Skeletal muscle tissue (tissue), 4 donors: ENCODE measurements around the gene LY6G5B. TPM values are rescaled to one million over a fixed set of nuclear protein-coding genes. Genes with fewer than 3 reads are reported as not detected.
A peak's percentile ranks its signal among the peaks of the same experiment; 100 is the strongest.
"Not testable (repeated sequence)": the region's sequence is repeated elsewhere in the genome, so short reads cannot be mapped to it uniquely, and the experiment has no call there.

Source experiments
- H3K27ac ChIP-seq: one replicate; pipeline ENCODE4 v1.7.0; 2013; ENCODE audit warnings: mild to moderate bottlenecking, low read depth, low read length, inconsistent platforms
- H3K27me3 ChIP-seq, 3 donors: one replicate each; pipeline ENCODE4 v1.7.0; 2013; ENCODE audit warnings: low read length in 3 of 3; ENCODE audit not compliant: control insufficient read depth in 3 of 3, insufficient read depth in 3 of 3
- H3K36me3 ChIP-seq, 3 donors: one replicate each; pipeline ENCODE4 v1.7.0; 2013; ENCODE audit warnings: low read length in 3 of 3; ENCODE audit not compliant: control insufficient read depth in 3 of 3, insufficient read depth in 3 of 3
- H3K4me1 ChIP-seq, 3 donors: one replicate each; pipeline ENCODE4 v1.7.0; 2013; ENCODE audit warnings: low read length in 3 of 3, mild to moderate bottlenecking in 3 of 3; ENCODE audit not compliant: control insufficient read depth in 3 of 3, insufficient read depth in 3 of 3
- H3K4me3 ChIP-seq, 3 donors: one replicate each; pipeline ENCODE4 v1.7.0; 2013; ENCODE audit warnings: low read length in 3 of 3
- H3K9ac ChIP-seq, 3 donors: one replicate each; pipeline ENCODE4 v1.7.0; 2013; ENCODE audit warnings: low read length in 3 of 3, mild to moderate bottlenecking in 3 of 3, moderate library complexity in 2 of 3, low read depth in 1 of 3
- H3K9me3 ChIP-seq, 3 donors: one replicate each; pipeline ENCODE4 v1.7.0; 2013; ENCODE audit warnings: low read length in 3 of 3; ENCODE audit not compliant: control insufficient read depth in 3 of 3
- total RNA-seq: library from RNA; depleted of rRNA; stranded (reverse); fragments of >200 nt; gene quantifications from one replicate; pipeline ENCODE4 v1.2.3, GENCODE V29; 2014
- donor health status: Osteomylitis.

Gene LY6G5B
- total RNA-seq, 1 donor from 2014 or later = 2.6 TPM

GRCh38 chr6:31702405-31702818 lies 32.6 kb downstream of the LY6G5B start:
- Histone ChIP-seq H3K4me3 (peak overlapping the region; percentile 96 to 99 (median 99)), H3K4me1 (peaks cover 17 to 32% (median 18%) of the 10 kb centered on the region in 3 donors), H3K27me3 (no peaks in the 10 kb centered on the region), H3K9ac (peak overlapping the region; percentile 97 to 99 (median 99)), H3K9me3 (no peaks in the 10 kb centered on the region), H3K27ac (peak overlapping the region; percentile 99), H3K36me3 (peaks cover 15 to 22% (median 20%) of the 10 kb centered on the region in 3 donors)

DNA sequence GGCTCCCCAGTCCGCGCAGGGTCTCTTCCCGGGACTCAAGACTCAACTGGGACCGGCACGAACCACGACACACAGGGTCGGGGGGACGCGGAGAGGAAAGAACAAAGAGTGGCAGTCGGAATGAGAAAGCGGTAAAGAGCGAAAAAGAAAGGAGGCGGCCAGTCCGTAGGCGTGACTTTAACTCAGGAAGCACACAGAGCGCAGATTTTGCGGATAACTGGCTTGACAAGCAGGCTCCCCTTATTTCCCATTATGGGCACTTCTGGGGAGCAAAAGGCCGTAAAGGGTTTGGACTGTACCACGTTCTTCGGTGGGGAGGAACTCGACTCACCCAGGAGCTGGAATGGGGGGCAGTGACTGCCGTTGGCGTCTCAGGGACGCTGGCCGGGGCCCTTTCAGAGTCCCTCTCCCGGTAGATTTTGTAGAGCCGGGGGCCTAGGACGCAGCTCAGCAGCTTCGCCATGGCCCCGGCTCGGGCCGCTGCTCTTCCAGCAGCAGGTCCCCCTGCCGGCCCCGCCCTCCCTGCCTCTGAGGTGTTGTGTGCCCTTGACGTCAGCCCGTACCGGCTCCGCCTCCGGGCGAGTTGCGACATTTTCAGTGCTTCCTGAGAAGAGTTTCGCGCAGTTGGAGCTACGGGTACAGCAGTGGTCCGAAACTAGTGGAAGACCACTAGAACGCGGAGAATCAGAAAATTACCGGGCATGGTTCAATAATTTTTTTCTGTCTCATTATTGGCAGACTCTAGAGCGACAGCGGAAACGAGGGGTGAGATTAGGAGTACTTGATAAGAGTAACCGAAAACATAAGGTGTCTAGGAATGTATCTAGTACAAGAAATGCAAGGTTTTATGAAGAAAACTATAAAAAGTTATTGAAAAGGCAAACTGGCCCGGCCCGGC lies 33.3 kb downstream of the LY6G5B start, which contains the start of gene ABHD16A:
TSS of gene ABHD16A (minus strand) at position 506 of the 898 bp plus-strand sequence. CDS start at position 463, 43 bp downstream.
- peak within 1 kb of the TSS; percentile 97 to 99 (median 99) for H3K9ac ChIP-seq
- peak within 1 kb of the TSS; percentile 96 to 99 (median 99) for H3K4me3 ChIP-seq
- H3K4me1 ChIP-seq = peaks cover 16 to 27% (median 17%) of the 10 kb centered on the region in 3 donors
- H3K9me3 ChIP-seq = no peaks in the 10 kb centered on the region
- H3K27ac ChIP-seq = peak within 1 kb of the TSS; percentile 99
- H3K27me3 ChIP-seq = no peaks in the 10 kb centered on the region
- peaks cover 15 to 18% (median 18%) of the 10 kb centered on the region in 3 donors for H3K36me3 ChIP-seq

DNA sequence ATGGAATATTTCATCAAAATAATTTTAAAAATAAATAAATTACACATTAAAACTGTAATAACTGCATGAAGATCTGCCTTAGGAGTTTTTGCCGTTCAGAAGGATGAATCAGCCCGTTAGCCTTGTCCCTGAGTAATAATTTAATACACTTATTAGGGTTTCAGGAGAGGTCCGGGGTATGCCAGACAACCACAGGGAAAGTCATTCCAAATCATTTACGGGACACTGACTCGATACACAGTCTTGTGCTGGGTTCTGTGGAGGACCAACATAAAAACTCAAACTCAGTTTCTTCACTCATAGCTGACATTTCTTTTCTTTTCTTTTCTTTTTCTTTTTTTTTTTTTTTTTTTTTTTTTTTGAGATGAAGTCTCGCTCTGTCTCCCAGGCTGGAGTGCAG lies 36.2 kb downstream of the LY6G5B start:
- Histone ChIP-seq H3K4me1 (peaks cover 13 to 23% (median 14%) of the 10 kb centered on the region in 3 donors), H3K27ac (no peak overlapping the region), H3K4me3 (no peak overlapping the region), H3K9ac (no peak overlapping the region), H3K36me3 (peaks cover 2 to 4% (median 2%) of the 10 kb centered on the region in 3 donors), H3K27me3 (peaks cover 0 to 5% (median 0%) of the 10 kb centered on the region in 3 donors), H3K9me3 (no peaks in the 10 kb centered on the region)

- no peak within 1 kb of the TSS for H3K4me3 ChIP-seq
- H3K4me1 ChIP-seq = peaks cover 6 to 17% (median 8%) of the 10 kb centered on the region in 3 donors
- no peak within 1 kb of the TSS for H3K27ac ChIP-seq
- no peaks in the 10 kb centered on the region for H3K36me3 ChIP-seq
- H3K27me3 ChIP-seq = peaks cover 0 to 5% (median 0%) of the 10 kb centered on the region in 3 donors
- H3K9ac ChIP-seq = no peak within 1 kb of the TSS
- H3K9me3 ChIP-seq = no peaks in the 10 kb centered on the region
These were observed 36.8 kb downstream of the LY6G5B start, which contains the start of gene LY6G6F for GRCh38 chr6:31706599-31706998. TSS of gene LY6G6F (plus strand) at chr6:31706866. CDS start at chr6:31706907, 41 bp downstream.

- H3K9ac ChIP-seq = no peak overlapping the region
- peaks cover 0 to 5% (median 0%) of the 10 kb centered on the region in 3 donors for H3K27me3 ChIP-seq
- H3K27ac ChIP-seq = no peak overlapping the region
- no peaks in the 10 kb centered on the region for H3K9me3 ChIP-seq
- peaks cover 0 to 6% (median 0%) of the 10 kb centered on the region in 3 donors for H3K4me1 ChIP-seq
- no peaks in the 10 kb centered on the region for H3K36me3 ChIP-seq
- no peak overlapping the region for H3K4me3 ChIP-seq
These were observed 37.9 kb downstream of the LY6G5B start for GRCh38 chr6:31707701-31708100.

DNA sequence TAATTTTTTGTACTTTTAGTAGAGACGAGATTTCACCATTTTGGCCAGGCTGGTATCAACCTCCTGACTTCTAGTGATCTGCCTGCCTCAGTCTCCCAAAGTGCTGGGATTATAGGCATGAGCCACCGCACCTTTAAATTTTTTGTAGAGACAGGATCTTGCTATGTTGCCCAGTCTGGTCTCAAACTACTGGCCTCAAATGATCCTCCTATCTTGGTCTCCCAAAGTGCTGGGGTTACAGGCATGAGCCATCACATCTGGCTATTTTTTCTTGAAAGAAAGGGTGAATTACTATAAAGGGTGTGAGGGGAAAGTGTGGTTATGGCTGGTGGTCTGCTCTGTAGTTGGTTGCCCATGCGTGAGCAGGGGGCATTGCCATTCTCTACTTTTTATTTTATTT lies 38.4 kb downstream of the LY6G5B start:
- peaks cover 0 to 5% (median 0%) of the 10 kb centered on the region in 3 donors for H3K27me3 ChIP-seq
- H3K27ac ChIP-seq = no peak overlapping the region
- no peaks in the 10 kb centered on the region for H3K9me3 ChIP-seq
- H3K4me1 ChIP-seq = peaks cover 0 to 6% (median 0%) of the 10 kb centered on the region in 3 donors
- no peak overlapping the region for H3K4me3 ChIP-seq
- H3K9ac ChIP-seq = no peak overlapping the region
- no peaks in the 10 kb centered on the region for H3K36me3 ChIP-seq

- not testable (repeated sequence) for H3K4me3 ChIP-seq, H3K27me3 ChIP-seq, H3K27ac ChIP-seq, H3K9me3 ChIP-seq, H3K9ac ChIP-seq, H3K36me3 ChIP-seq, H3K4me1 ChIP-seq
These were observed 39.4 kb downstream of the LY6G5B start for GRCh38 chr6:31709157-31709556.

GRCh38 chr6:31710523-31711219 lies 40.9 kb downstream of the LY6G5B start:
- H3K9ac ChIP-seq = no peak overlapping the region
- peaks cover 0 to 5% (median 0%) of the 10 kb centered on the region in 3 donors for H3K27me3 ChIP-seq
- H3K27ac ChIP-seq = no peak overlapping the region
- no peak overlapping the region for H3K4me3 ChIP-seq
- no peaks in the 10 kb centered on the region for H3K9me3 ChIP-seq
- no peaks in the 10 kb centered on the region for H3K36me3 ChIP-seq
- peaks cover 0 to 5% (median 0%) of the 10 kb centered on the region in 3 donors for H3K4me1 ChIP-seq

- Histone ChIP-seq H3K27me3 (peaks cover 0 to 5% (median 0%) of the 10 kb centered on the region in 3 donors), H3K36me3 (no peaks in the 10 kb centered on the region), H3K9me3 (no peaks in the 10 kb centered on the region), H3K9ac (no peak overlapping the region), H3K4me1 (peaks cover 0 to 5% (median 0%) of the 10 kb centered on the region in 3 donors), H3K27ac (no peak overlapping the region), H3K4me3 (no peak overlapping the region)
These were observed 41.5 kb downstream of the LY6G5B start for GRCh38 chr6:31711233-31711632.
